ENCODE data around the gene HTR3B. TPM values are rescaled to one million over a fixed set of nuclear protein-coding genes. Genes with fewer than 3 reads are reported as not detected.

Gene HTR3B
- total and polyA plus RNA-seq, 10 of the 15 experiments (the other 5 are each of a cell fraction or from before 2014, with no cell fraction given): not detected

- TF ChIP-seq ZZZ3 (IDR thresholded peaks at IDR 0.05; ENCODE audit: control insufficient read depth, insufficient read length, low read depth) (no peak), PAX8 (IDR thresholded peaks at IDR 0.05) (no peak)
- TF ChIP-seq, protein P1, sequence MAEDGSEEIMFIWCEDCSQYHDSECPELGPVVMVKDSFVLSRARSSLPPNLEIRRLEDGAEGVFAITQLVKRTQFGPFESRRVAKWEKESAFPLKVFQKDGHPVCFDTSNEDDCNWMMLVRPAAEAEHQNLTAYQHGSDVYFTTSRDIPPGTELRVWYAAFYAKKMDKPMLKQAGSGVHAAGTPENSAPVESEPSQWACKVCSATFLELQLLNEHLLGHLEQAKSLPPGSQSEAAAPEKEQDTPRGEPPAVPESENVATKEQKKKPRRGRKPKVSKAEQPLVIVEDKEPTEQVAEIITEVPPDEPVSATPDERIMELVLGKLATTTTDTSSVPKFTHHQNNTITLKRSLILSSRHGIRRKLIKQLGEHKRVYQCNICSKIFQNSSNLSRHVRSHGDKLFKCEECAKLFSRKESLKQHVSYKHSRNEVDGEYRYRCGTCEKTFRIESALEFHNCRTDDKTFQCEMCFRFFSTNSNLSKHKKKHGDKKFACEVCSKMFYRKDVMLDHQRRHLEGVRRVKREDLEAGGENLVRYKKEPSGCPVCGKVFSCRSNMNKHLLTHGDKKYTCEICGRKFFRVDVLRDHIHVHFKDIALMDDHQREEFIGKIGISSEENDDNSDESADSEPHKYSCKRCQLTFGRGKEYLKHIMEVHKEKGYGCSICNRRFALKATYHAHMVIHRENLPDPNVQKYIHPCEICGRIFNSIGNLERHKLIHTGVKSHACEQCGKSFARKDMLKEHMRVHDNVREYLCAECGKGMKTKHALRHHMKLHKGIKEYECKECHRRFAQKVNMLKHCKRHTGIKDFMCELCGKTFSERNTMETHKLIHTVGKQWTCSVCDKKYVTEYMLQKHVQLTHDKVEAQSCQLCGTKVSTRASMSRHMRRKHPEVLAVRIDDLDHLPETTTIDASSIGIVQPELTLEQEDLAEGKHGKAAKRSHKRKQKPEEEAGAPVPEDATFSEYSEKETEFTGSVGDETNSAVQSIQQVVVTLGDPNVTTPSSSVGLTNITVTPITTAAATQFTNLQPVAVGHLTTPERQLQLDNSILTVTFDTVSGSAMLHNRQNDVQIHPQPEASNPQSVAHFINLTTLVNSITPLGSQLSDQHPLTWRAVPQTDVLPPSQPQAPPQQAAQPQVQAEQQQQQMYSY (CRISPR knock-in tag; IDR thresholded peaks at IDR 0.05): no peak
- TF ChIP-seq, protein P2, sequence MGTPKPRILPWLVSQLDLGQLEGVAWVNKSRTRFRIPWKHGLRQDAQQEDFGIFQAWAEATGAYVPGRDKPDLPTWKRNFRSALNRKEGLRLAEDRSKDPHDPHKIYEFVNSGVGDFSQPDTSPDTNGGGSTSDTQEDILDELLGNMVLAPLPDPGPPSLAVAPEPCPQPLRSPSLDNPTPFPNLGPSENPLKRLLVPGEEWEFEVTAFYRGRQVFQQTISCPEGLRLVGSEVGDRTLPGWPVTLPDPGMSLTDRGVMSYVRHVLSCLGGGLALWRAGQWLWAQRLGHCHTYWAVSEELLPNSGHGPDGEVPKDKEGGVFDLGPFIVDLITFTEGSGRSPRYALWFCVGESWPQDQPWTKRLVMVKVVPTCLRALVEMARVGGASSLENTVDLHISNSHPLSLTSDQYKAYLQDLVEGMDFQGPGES (IDR thresholded peaks at IDR 0.05): no peak
Measured at GRCh38 chr11:113881856-113882255, 22.7 kb upstream of the HTR3B start (continued).

GRCh38 chr11:113884361-113884836 is 20.2 kb upstream of the HTR3B start:
- intact Hi-C loops (cut with micrococcal nuclease; ENCODE audit: unreplicated experiment) (no loop called here), in situ Hi-C loops (cut with MboI) (no loop called here)
- CTCF ChIA-PET: interaction anchor here (0.7 kb wide), 1 partner anchor 57 kb away, joined by 3 read pairs; no protein-coding TSS in a partner anchor
- Histone ChIP-seq H3K9me3 (replicated peaks; ENCODE audit: control insufficient read depth, insufficient read depth, low read length) (no peaks in the 10 kb centered on the region), H4K20me1 (ENCODE audit: control insufficient read depth, insufficient read depth) (no peaks in the 10 kb centered on the region), H3K9ac (ENCODE audit: control insufficient read depth, insufficient read depth, low read length) (no peak overlapping the region), H2AFZ (ENCODE audit: control insufficient read depth, low read depth, low read length) (no peak overlapping the region), H3K27me3 (replicated peaks in 1 of 2; ENCODE audit: control insufficient read depth in 2 of 2, insufficient read depth in 2 of 2, low read length in 1 of 2) (no peaks in the 10 kb centered on the region), H3K27ac (ENCODE audit: control insufficient read depth, insufficient read depth) (no peak overlapping the region), H3K36me3 (ENCODE audit: control insufficient read depth in 2 of 2, insufficient read depth in 2 of 2, low read length in 1 of 2) (no peaks in the 10 kb centered on the region), H3K79me2 (ENCODE audit: control insufficient read depth, insufficient read depth, low read length) (no peaks in the 10 kb centered on the region), H3K4me2 (ENCODE audit: control insufficient read depth, insufficient read depth) (no peak overlapping the region), H3K4me1 (ENCODE audit: control insufficient read depth, insufficient read depth, low read length) (no peaks in the 10 kb centered on the region), H3K4me3 (no peak overlapping the region)
- TF ChIP-seq JUNB (IDR thresholded peaks at IDR 0.05): no peak
- TF ChIP-seq HDGF (IDR thresholded peaks at IDR 0.05): no peak
- RAD21 ChIA-PET (ENCODE audit: unreplicated experiment): no interaction called here
- SMC1A ChIA-PET (ENCODE audit: uncharacterized antibody, unreplicated experiment): interaction anchor here (0.6 kb wide), 1 partner anchor 18 kb away, joined by 3 read pairs; no protein-coding TSS in a partner anchor
- POLR2A ChIA-PET: no interaction called here
- no TSS peak for BruUV-seq (replicated peaks)
- DNase-seq (ENCODE audit: low read depth, low spot score) (no peak), ATAC-seq (no peak), FAIRE-seq (no peak)
- WGBS (ENCODE audit: insufficient coverage, insufficient replicate concordance, low lambda C conversion rate, missing lambda C conversion rate): 64% methylated on average over 7 of the region's 7 CpGs

Measured in GM12878 (cell line).